Measurements from ENCODE around the gene IMPDH1.

The IMPDH1 gene

DNA sequence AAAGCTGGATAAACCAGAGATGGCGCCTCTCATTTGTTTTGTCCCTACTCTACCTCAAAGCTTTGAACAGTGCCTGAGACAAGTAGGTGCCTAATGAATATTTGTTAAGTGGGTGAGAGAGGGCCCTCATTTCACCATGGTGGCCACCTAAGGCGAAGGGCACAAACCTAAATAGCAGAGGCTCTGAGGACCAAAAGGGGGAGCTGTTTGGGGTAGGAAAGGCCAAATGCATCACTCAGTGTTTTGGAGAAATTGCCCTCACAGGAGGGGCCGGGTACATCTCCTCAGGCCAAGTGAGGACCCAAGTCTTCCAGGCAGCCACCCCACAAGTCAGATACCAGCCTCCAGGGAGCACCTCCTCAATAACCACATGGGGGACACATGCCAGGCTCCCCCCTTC, 14.0 kb downstream of the IMPDH1 start:
- H3K36me3 ChIP-seq (ENCODE audit: control insufficient read depth in 2 of 2, insufficient read depth in 2 of 2, low read length in 2 of 2), result peaks cover 31 to 42% of the 10 kb centered on the region in 2 donors
- H3K4me3 ChIP-seq (ENCODE audit: low read length in 2 of 2), result no peak overlapping the region
- H3K27me3 ChIP-seq (ENCODE audit: control insufficient read depth in 2 of 2, insufficient read depth in 2 of 2, low read length in 2 of 2), result no peaks in the 10 kb centered on the region
- no peak overlapping the region for H3K9ac ChIP-seq (ENCODE audit: low read depth in 1 of 2, low read length in 2 of 2)
- H3K9me3 ChIP-seq (ENCODE audit: control insufficient read depth in 2 of 2, low read length in 2 of 2), result no peaks in the 10 kb centered on the region
- H3K4me1 ChIP-seq (ENCODE audit: control insufficient read depth in 2 of 2, insufficient read depth in 2 of 2, low read length in 2 of 2), result no peaks in the 10 kb centered on the region
- H3K27ac ChIP-seq (ENCODE audit: low read depth in 2 of 2, low read length in 2 of 2), result no peak overlapping the region

- H3K4me1 ChIP-seq (ENCODE audit: control insufficient read depth in 2 of 2, insufficient read depth in 2 of 2, low read length in 2 of 2), result no peaks in the 10 kb centered on the region
- H3K27ac ChIP-seq (ENCODE audit: low read depth in 2 of 2, low read length in 2 of 2), result no peak overlapping the region
- H3K9me3 ChIP-seq (ENCODE audit: control insufficient read depth in 2 of 2, low read length in 2 of 2), result no peaks in the 10 kb centered on the region
- no peak overlapping the region for H3K9ac ChIP-seq (ENCODE audit: low read depth in 1 of 2, low read length in 2 of 2)
- H3K27me3 ChIP-seq (ENCODE audit: control insufficient read depth in 2 of 2, insufficient read depth in 2 of 2, low read length in 2 of 2), result no peaks in the 10 kb centered on the region
- no peak overlapping the region for H3K4me3 ChIP-seq (ENCODE audit: low read length in 2 of 2)
- H3K36me3 ChIP-seq (ENCODE audit: control insufficient read depth in 2 of 2, insufficient read depth in 2 of 2, low read length in 2 of 2), result peaks cover 24 to 36% of the 10 kb centered on the region in 2 donors
Measured at GRCh38 chr7:128394904-128395496, 14.8 kb downstream of the IMPDH1 start.

- Histone ChIP-seq H3K27me3 (ENCODE audit: control insufficient read depth in 2 of 2, insufficient read depth in 2 of 2, low read length in 2 of 2) (peaks cover 0 to 2% of the 10 kb centered on the region in 2 donors), H3K36me3 (ENCODE audit: control insufficient read depth in 2 of 2, insufficient read depth in 2 of 2, low read length in 2 of 2) (peaks cover 21 to 28% of the 10 kb centered on the region in 2 donors), H3K27ac (ENCODE audit: low read depth in 2 of 2, low read length in 2 of 2) (no peak overlapping the region), H3K4me3 (ENCODE audit: low read length in 2 of 2) (no peak overlapping the region), H3K9me3 (ENCODE audit: control insufficient read depth in 2 of 2, low read length in 2 of 2) (no peaks in the 10 kb centered on the region), H3K4me1 (ENCODE audit: control insufficient read depth in 2 of 2, insufficient read depth in 2 of 2, low read length in 2 of 2) (no peaks in the 10 kb centered on the region), H3K9ac (ENCODE audit: low read depth in 1 of 2, low read length in 2 of 2) (no peak overlapping the region)
Measured at GRCh38 chr7:128393526-128394330, 16.1 kb downstream of the IMPDH1 start.

DNA sequence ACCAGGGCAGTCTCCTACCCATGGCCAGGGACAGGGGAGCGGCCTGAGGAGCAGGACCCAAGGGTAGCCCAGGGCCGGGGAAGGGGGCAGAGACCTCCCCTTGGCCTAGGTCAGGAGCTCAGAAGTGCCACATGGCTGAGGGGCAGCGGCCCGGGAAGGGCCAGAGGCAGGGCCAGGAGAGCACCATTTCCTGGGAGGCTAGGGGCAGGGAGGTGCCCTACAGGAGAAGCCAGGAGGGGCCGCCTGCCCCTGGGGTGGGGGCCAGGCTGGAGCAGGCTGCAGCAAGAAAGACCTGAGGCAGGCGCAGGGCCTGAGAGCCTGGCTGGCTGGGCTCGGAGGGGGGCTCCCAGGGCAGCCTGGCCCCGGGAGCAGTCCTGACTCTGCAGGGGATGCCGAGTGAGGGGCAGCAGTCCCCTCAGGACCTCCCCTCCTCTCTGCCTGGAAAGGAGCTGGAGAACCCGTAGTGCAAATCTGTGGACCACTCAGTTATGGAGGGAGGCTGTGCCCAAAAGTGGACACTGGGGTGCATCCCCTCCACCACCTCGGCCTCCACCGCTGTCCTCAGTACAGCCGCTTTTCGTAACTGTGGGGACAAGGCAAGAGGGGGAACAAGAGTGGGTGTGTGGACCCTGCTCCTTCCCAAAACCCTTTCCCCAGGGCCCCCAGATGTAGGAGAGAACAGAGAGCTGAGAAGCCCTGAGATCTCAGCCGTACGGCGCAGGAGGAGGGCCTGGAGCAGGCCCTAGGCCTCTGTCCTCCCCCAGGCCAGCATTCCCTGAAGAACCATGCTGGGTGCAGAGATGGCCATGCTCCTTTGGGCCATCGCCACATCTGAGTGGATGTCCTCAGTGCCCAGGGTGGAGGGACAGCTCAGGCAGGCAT, 17.1 kb downstream of the IMPDH1 start:
- Histone ChIP-seq H3K27ac (ENCODE audit: low read depth in 2 of 2, low read length in 2 of 2) (no peak overlapping the region), H3K9ac (ENCODE audit: low read depth in 1 of 2, low read length in 2 of 2) (no peak overlapping the region), H3K4me3 (ENCODE audit: low read length in 2 of 2) (no peak overlapping the region), H3K36me3 (ENCODE audit: control insufficient read depth in 2 of 2, insufficient read depth in 2 of 2, low read length in 2 of 2) (peaks cover 13 to 18% of the 10 kb centered on the region in 2 donors), H3K9me3 (ENCODE audit: control insufficient read depth in 2 of 2, low read length in 2 of 2) (no peaks in the 10 kb centered on the region), H3K4me1 (ENCODE audit: control insufficient read depth in 2 of 2, insufficient read depth in 2 of 2, low read length in 2 of 2) (no peaks in the 10 kb centered on the region), H3K27me3 (ENCODE audit: control insufficient read depth in 2 of 2, insufficient read depth in 2 of 2, low read length in 2 of 2) (peaks cover 0 to 2% of the 10 kb centered on the region in 2 donors)

DNA sequence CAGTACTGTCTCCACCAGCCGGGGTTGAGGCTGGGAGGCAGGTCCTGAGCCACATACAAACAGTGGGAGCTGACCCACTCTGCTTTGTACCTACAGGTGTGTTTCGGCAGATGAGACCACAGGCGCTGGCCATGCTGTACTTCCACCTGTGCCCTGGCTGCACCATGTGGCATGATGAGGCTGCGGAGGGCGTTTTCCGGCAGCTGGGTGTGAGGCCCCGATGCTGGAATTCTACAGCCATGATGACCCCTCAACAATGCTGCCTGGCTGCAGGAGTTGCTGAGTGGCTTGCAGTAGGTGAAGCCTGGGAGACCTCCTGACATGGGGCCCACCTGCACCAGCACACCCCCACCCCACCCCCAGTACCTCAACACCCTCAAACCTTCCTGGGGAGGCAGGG, 18.0 kb downstream of the IMPDH1 start:
- peaks cover 0 to 2% of the 10 kb centered on the region in 2 donors for H3K27me3 ChIP-seq (ENCODE audit: control insufficient read depth in 2 of 2, insufficient read depth in 2 of 2, low read length in 2 of 2)
- no peaks in the 10 kb centered on the region for H3K4me1 ChIP-seq (ENCODE audit: control insufficient read depth in 2 of 2, insufficient read depth in 2 of 2, low read length in 2 of 2)
- no peaks in the 10 kb centered on the region for H3K9me3 ChIP-seq (ENCODE audit: control insufficient read depth in 2 of 2, low read length in 2 of 2)
- H3K27ac ChIP-seq (ENCODE audit: low read depth in 2 of 2, low read length in 2 of 2), result no peak overlapping the region
- peaks cover 6 to 18% of the 10 kb centered on the region in 2 donors for H3K36me3 ChIP-seq (ENCODE audit: control insufficient read depth in 2 of 2, insufficient read depth in 2 of 2, low read length in 2 of 2)
- no peak overlapping the region for H3K9ac ChIP-seq (ENCODE audit: low read depth in 1 of 2, low read length in 2 of 2)
- no peak overlapping the region for H3K4me3 ChIP-seq (ENCODE audit: low read length in 2 of 2)

- Histone ChIP-seq H3K4me1 (ENCODE audit: control insufficient read depth in 2 of 2, insufficient read depth in 2 of 2, low read length in 2 of 2) (no peaks in the 10 kb centered on the region), H3K9ac (ENCODE audit: low read depth in 1 of 2, low read length in 2 of 2) (no peak overlapping the region), H3K4me3 (ENCODE audit: low read length in 2 of 2) (no peak overlapping the region), H3K36me3 (ENCODE audit: control insufficient read depth in 2 of 2, insufficient read depth in 2 of 2, low read length in 2 of 2) (peaks cover 6 to 16% of the 10 kb centered on the region in 2 donors), H3K27ac (ENCODE audit: low read depth in 2 of 2, low read length in 2 of 2) (no peak overlapping the region), H3K9me3 (ENCODE audit: control insufficient read depth in 2 of 2, low read length in 2 of 2) (no peaks in the 10 kb centered on the region), H3K27me3 (ENCODE audit: control insufficient read depth in 2 of 2, insufficient read depth in 2 of 2, low read length in 2 of 2) (peaks cover 0 to 2% of the 10 kb centered on the region in 2 donors)
Measured at GRCh38 chr7:128390871-128391565, 18.8 kb downstream of the IMPDH1 start.

DNA sequence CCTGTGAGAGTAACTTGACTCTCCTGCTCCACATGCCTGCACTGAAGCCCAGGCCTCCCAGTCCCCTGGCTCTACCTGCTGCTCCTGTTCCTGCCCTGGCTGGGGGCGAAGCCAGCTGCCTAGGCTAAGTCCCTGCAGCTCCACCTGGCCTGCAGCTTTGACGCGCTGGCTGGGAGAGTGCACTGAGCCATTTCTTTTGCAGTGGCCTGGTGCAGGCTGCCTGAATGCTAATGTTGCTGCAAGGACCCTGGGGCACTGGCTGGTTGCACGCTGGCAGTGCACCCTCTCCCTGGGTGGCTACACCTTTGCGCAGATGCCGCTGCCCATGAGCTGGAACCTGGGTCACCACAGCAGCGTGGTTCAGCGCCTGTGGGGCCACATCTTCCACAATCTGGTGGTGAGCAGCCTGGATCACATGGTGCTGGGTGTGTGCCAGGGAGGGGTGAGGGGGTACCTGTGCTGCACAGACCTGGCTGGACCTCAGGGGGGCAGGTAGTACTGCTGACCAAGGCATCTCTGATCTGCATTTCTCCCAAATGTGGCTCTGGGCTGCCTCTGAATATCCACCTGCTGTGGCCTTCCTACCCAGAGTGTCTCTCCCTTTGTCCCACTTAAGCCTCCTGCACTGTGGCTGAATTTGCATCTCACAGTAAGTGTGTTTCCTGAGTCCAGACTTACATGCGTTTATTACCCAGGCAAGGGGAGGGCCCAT, 20.0 kb downstream of the IMPDH1 start:
- Histone ChIP-seq H3K27ac (ENCODE audit: low read depth in 2 of 2, low read length in 2 of 2) (no peak overlapping the region), H3K9me3 (ENCODE audit: control insufficient read depth in 2 of 2, low read length in 2 of 2) (no peaks in the 10 kb centered on the region), H3K4me1 (ENCODE audit: control insufficient read depth in 2 of 2, insufficient read depth in 2 of 2, low read length in 2 of 2) (no peaks in the 10 kb centered on the region), H3K27me3 (ENCODE audit: control insufficient read depth in 2 of 2, insufficient read depth in 2 of 2, low read length in 2 of 2) (peaks cover 0 to 2% of the 10 kb centered on the region in 2 donors), H3K4me3 (ENCODE audit: low read length in 2 of 2) (no peak overlapping the region), H3K36me3 (ENCODE audit: control insufficient read depth in 2 of 2, insufficient read depth in 2 of 2, low read length in 2 of 2) (peaks cover 5 to 6% of the 10 kb centered on the region in 2 donors), H3K9ac (ENCODE audit: low read depth in 1 of 2, low read length in 2 of 2) (no peak overlapping the region)

GRCh38 chr7:128389085-128389617, 20.6 kb downstream of the IMPDH1 start:
- Histone ChIP-seq H3K4me3 (ENCODE audit: low read length in 2 of 2) (no peak overlapping the region), H3K4me1 (ENCODE audit: control insufficient read depth in 2 of 2, insufficient read depth in 2 of 2, low read length in 2 of 2) (no peaks in the 10 kb centered on the region), H3K27ac (ENCODE audit: low read depth in 2 of 2, low read length in 2 of 2) (no peak overlapping the region), H3K9me3 (ENCODE audit: control insufficient read depth in 2 of 2, low read length in 2 of 2) (no peaks in the 10 kb centered on the region), H3K9ac (ENCODE audit: low read depth in 1 of 2, low read length in 2 of 2) (no peak overlapping the region), H3K27me3 (ENCODE audit: control insufficient read depth in 2 of 2, insufficient read depth in 2 of 2, low read length in 2 of 2) (peaks cover 0 to 2% of the 10 kb centered on the region in 2 donors), H3K36me3 (ENCODE audit: control insufficient read depth in 2 of 2, insufficient read depth in 2 of 2, low read length in 2 of 2) (peaks cover under 1 to 6% of the 10 kb centered on the region in 2 donors)

DNA sequence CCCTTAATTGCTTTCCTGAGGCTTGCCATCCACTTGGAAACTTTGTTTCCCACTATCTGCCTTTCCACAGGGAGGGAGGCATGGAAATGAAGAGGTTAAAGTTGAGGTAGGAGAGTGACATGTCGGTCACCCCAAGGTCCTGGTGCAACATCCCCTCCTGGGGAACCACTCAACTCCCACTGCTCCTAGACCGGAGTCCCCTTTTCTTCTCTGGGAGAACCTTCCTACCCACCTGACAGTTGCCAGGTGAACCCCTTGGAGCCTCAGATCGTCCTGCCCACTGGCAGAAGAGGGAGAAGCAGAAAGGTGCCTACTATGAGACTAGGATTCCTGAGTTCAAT, 21.7 kb downstream of the IMPDH1 start:
- H3K9me3 ChIP-seq (ENCODE audit: control insufficient read depth in 2 of 2, low read length in 2 of 2), result no peaks in the 10 kb centered on the region
- no peaks in the 10 kb centered on the region for H3K36me3 ChIP-seq (ENCODE audit: control insufficient read depth in 2 of 2, insufficient read depth in 2 of 2, low read length in 2 of 2)
- H3K27me3 ChIP-seq (ENCODE audit: control insufficient read depth in 2 of 2, insufficient read depth in 2 of 2, low read length in 2 of 2), result peaks cover 0 to 2% of the 10 kb centered on the region in 2 donors
- H3K27ac ChIP-seq (ENCODE audit: low read depth in 2 of 2, low read length in 2 of 2), result no peak overlapping the region
- H3K9ac ChIP-seq (ENCODE audit: low read depth in 1 of 2, low read length in 2 of 2), result no peak overlapping the region
- H3K4me3 ChIP-seq (ENCODE audit: low read length in 2 of 2), result no peak overlapping the region
- H3K4me1 ChIP-seq (ENCODE audit: control insufficient read depth in 2 of 2, insufficient read depth in 2 of 2, low read length in 2 of 2), result no peaks in the 10 kb centered on the region

Measured in mucosa of rectum (tissue), 2 donors.